ENCODE results near the gene ENG. TPM values are rescaled to one million over a fixed set of nuclear protein-coding genes. Genes with fewer than 3 reads are reported as not detected.

ENG gene
- total and polyA plus RNA-seq, 2 donors from 2014 or later: 135 to 158 TPM

DNA sequence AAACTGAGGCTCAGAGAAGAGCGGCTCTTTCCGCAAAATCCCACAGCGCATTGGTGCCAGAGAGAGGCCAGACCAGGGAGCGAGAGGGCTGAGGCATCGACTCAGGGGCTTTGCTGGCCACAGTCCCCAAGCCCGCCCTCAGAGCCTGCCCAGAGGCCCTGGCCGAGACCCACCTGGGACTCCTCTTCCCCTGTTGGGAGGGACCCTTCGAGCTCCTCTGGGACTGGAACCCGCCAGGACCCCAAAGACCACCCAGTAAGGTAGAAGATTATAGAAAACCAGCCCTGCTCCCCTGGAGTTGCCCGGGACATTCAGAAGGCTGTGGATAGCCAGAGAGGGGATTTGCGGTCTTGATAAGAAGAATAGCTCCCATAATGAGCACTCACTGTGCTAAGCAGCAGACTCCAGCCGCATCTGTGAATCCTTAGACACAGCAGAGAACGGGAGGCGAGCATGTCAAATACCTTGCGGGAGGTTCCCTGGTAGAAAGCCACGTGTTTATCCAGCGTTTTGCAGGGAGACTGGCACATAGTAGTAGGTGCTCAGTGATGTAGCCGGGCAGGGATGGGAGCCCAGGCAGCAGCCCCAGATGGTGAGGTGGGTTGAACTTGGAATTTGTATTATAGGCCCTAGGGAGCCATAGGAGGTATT lies 23.7 kb upstream of the ENG start:
- Histone ChIP-seq H3K4me1 (ENCODE audit: control insufficient read depth in 2 of 3, insufficient read depth in 2 of 3, low read depth in 1 of 3, low read length in 3 of 3) (peaks cover 0 to 20% (median 8%) of the 10 kb centered on the region in 3 donors), H3K27me3 (ENCODE audit: control insufficient read depth, insufficient read depth, low read length) (no peaks in the 10 kb centered on the region), H3K9ac (ENCODE audit: low read length in 3 of 3) (peak overlapping the region; percentile 47 to 75 (median 75)), H3K27ac (ENCODE audit: low read depth in 2 of 2, low read length in 2 of 2) (no peak overlapping the region), H3K36me3 (ENCODE audit: control insufficient read depth in 2 of 3, insufficient read depth in 3 of 3, low read length in 3 of 3) (no peaks in the 10 kb centered on the region), H3K9me3 (ENCODE audit: control insufficient read depth in 2 of 3, insufficient read depth in 1 of 3, low read length in 3 of 3) (no peaks in the 10 kb centered on the region), H3K4me3 (ENCODE audit: low read length in 3 of 3) (peak overlapping the region; percentile 63 to 81 (median 75))
- peak in 1 of 5 donors; percentile 60 for DNase-seq
- TF ChIP-seq, protein P1, sequence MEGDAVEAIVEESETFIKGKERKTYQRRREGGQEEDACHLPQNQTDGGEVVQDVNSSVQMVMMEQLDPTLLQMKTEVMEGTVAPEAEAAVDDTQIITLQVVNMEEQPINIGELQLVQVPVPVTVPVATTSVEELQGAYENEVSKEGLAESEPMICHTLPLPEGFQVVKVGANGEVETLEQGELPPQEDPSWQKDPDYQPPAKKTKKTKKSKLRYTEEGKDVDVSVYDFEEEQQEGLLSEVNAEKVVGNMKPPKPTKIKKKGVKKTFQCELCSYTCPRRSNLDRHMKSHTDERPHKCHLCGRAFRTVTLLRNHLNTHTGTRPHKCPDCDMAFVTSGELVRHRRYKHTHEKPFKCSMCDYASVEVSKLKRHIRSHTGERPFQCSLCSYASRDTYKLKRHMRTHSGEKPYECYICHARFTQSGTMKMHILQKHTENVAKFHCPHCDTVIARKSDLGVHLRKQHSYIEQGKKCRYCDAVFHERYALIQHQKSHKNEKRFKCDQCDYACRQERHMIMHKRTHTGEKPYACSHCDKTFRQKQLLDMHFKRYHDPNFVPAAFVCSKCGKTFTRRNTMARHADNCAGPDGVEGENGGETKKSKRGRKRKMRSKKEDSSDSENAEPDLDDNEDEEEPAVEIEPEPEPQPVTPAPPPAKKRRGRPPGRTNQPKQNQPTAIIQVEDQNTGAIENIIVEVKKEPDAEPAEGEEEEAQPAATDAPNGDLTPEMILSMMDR (IDR thresholded peaks at IDR 0.05; ENCODE audit: borderline replicate concordance, extremely low read depth, insufficient read depth): no peak
- FAIRE-seq: no peak
- intact Hi-C loops (cut with DNase I): no loop called here

DNA sequence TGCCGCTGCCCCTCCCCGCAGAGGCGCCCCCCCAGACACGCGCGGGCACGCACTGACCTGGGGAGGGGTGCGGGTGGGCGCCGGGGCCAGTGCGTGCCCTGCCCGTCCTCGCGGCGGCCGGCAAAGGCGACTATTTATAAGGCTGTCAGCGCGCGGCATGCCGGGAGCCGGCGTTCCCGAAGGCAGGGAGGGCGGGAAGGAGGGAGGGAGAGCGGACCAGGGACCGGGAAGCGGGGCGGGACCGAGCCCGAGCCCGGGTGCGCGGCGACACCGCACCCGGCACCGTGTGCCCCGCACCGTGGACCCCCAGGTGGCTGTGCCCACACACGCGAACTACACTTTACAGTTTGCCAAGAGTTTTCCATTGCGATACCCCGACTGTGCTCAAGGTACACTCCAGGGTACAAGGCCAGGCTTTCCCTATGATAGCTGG lies 23.1 kb upstream of the ENG start, which contains the start of gene AK1:
Gene AK1 (minus strand): TSS at position 110 of the 433 bp plus-strand sequence. CDS start 3,058 bp downstream, outside the sequence.
- TF ChIP-seq, protein P1 (IDR thresholded peaks at IDR 0.05; ENCODE audit: borderline replicate concordance, extremely low read depth, insufficient read depth): no peak
- H3K4me1 ChIP-seq (ENCODE audit: control insufficient read depth in 2 of 3, insufficient read depth in 2 of 3, low read depth in 1 of 3, low read length in 3 of 3): peaks cover 0 to 20% (median 8%) of the 10 kb centered on the region in 3 donors
- peak; percentile 71 to 93 (median 86) for DNase-seq
- no peak within 1 kb of the TSS for H3K27ac ChIP-seq (ENCODE audit: low read depth in 2 of 2, low read length in 2 of 2)
- H3K9me3 ChIP-seq (ENCODE audit: control insufficient read depth in 2 of 3, insufficient read depth in 1 of 3, low read length in 3 of 3): no peaks in the 10 kb centered on the region
- intact Hi-C loops (cut with DNase I): no loop called here
- peak within 1 kb of the TSS; percentile 47 to 75 (median 75) for H3K9ac ChIP-seq (ENCODE audit: low read length in 3 of 3)
- H3K4me3 ChIP-seq (ENCODE audit: low read length in 3 of 3): peak within 1 kb of the TSS; percentile 63 to 81 (median 75)
- no peak for FAIRE-seq
- no peaks in the 10 kb centered on the region for H3K27me3 ChIP-seq (ENCODE audit: control insufficient read depth, insufficient read depth, low read length)
- H3K36me3 ChIP-seq (ENCODE audit: control insufficient read depth in 2 of 3, insufficient read depth in 3 of 3, low read length in 3 of 3): no peaks in the 10 kb centered on the region

DNA sequence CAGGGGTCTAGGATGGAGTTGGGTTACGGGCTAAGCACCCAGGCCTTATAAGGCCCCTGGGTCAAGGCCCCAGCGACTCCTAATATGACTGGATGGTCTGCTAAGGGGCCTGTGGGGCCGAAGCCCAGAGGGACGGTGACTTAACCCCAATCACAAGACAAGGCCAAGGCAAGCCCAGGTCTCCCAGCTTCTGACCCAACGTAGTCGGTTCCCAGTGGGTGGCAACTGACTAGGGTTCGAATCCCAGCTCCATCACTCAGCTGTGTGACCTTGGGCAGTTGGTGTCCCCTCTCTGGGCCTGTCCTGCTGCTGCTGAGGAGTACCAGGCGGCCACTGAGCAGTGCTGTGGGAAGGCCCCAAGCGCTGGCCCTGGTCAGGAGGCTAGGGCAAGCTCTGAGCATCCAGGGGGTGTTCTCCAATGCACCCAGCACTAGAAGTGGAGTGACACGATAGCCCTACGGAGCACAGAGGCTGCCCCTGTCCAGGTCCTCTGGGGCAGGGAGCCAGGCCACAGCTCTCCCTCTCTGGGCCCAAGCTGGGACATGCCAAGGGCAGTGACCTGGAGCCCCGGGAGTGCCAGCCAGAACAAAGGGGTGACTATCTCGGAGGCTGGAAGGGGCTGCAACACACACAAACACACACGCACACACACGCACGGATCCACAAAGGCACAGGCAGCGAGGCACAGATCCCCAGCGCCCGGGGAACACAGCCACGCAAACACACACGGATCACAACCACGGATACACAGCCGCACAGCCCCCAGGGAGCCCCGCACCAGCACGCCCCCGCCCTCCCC lies 22.5 kb upstream of the ENG start:
- H3K4me1 ChIP-seq (ENCODE audit: control insufficient read depth in 2 of 3, insufficient read depth in 2 of 3, low read depth in 1 of 3, low read length in 3 of 3): peaks cover 0 to 20% (median 8%) of the 10 kb centered on the region in 3 donors
- no peaks in the 10 kb centered on the region for H3K27me3 ChIP-seq (ENCODE audit: control insufficient read depth, insufficient read depth, low read length)
- no peaks in the 10 kb centered on the region for H3K36me3 ChIP-seq (ENCODE audit: control insufficient read depth in 2 of 3, insufficient read depth in 3 of 3, low read length in 3 of 3)
- peak overlapping the region; percentile 36 to 77 (median 75) for H3K4me3 ChIP-seq (ENCODE audit: low read length in 3 of 3)
- TF ChIP-seq, protein P1 (IDR thresholded peaks at IDR 0.05; ENCODE audit: borderline replicate concordance, extremely low read depth, insufficient read depth): no peak
- no peak for FAIRE-seq
- no peak overlapping the region for H3K27ac ChIP-seq (ENCODE audit: low read depth in 2 of 2, low read length in 2 of 2)
- intact Hi-C loops (cut with DNase I): no loop called here
- H3K9ac ChIP-seq (ENCODE audit: low read length in 3 of 3): peak overlapping the region in 2 of 3 donors; percentile 39 to 75
- no peaks in the 10 kb centered on the region for H3K9me3 ChIP-seq (ENCODE audit: control insufficient read depth in 2 of 3, insufficient read depth in 1 of 3, low read length in 3 of 3)
- DNase-seq: peak in 1 of 5 donors; percentile 69
